ENCODE measurements around the gene DNLZ.
"Not testable (repeated sequence)": the region's sequence is repeated elsewhere in the genome, so short reads cannot be mapped to it uniquely, and the experiment has no call there.

Gene DNLZ

DNA sequence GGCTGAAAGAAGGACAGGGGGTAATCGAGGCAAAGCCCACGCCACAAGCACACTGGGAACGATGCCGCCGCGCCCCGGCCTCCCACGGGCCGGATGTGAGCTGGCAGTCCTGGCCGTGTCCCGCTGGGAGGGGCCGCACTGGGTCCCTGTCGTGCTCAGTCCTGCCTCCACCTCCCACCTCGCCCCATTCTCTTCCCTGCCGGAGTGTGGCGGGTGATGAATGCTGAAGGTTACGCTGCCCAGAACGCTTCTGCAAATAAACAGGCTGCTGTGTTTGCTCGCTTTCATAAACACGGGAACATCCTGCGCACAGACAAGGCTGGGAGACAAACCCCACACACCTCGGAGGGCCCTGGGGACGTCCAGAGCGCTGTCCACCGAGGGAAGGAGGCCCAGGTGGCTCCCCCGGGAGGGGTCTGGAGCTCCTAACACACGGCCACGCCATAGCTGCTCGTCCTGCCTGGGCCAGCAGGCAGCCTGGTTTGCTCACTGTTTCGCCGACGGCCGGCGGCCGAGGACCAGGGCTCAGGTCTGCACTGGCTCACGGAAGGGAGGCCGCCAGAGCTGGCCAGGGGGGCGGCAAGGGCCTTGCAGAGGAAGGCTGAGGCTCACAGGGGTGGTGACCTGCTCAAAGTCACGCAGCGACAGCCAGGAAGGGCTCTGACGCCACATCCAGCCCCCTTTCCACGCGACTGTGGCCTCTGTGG lies 2.3 kb downstream of the DNLZ start:
- DNase-seq (ENCODE audit: low read depth in 1 of 2, low spot score in 1 of 2) = no peak

DNA sequence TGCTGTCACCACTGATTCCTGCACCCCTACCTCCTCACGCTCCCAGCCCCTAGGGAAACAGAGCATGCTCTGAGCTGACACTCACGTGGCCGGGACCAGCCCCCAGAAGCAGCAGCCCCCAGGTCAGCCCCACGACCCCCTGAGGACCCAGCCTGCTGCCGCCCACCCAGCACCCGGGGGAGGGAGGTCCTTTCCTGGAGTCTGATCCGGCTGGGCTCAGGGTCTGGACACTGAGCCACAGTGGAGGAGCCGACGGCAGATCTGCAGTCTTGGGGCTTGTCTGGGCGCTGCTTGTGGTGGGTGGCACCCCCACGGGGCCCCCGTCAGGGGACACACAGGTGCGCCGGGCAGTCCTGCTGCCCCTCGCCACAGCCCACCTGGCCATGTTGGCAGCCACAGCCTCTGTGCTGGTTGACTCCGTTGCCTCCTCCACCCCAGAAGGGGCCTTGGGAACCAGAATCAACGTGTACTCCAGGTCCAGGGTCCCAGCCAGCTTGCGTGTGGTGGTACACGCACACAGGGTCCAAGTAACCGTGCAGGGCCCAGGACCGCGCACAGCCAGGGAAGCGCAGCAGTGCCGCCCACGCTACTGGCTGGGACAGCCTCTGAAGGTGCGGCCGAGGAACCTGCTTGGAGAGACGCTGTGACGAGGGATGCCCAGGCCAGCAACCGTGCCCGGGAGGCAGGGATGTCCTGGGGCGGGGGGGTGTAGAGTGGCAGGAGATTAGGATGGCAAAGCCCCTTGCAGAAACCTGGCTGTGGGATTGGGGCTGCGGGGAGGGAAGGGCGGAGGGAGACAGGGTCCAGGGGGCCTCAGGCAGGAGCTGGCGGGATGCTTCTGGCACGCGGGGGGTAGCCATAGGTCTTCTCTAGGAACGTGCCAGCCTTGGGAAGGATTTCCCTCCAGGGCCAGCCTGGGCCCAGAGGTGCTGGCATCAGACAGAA lies 3.5 kb downstream of the DNLZ start:
- DNase-seq (ENCODE audit: low read depth in 1 of 2, low spot score in 1 of 2) = no peak

DNA sequence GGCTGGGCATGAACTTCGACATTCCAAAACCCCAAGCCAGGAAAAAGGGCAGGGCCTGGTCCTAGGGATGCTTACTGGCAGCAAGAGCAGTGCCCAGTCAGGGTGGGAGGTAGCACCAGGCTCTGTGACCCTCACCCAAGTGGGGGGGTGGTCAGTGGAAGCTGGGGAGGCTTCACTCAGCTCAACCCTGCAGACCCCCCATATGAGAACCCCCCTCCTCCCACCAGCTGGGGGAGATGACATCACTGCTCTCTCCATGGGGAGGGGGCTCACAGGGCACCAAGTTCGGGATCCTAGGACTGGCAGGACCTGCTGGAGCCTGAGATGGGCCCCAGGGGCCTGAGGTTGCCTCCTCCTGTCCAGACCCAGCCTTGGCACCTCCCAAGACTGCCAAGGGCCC lies 4.7 kb downstream of the DNLZ start:
- no peak for DNase-seq (ENCODE audit: low read depth in 1 of 2, low spot score in 1 of 2)

DNA sequence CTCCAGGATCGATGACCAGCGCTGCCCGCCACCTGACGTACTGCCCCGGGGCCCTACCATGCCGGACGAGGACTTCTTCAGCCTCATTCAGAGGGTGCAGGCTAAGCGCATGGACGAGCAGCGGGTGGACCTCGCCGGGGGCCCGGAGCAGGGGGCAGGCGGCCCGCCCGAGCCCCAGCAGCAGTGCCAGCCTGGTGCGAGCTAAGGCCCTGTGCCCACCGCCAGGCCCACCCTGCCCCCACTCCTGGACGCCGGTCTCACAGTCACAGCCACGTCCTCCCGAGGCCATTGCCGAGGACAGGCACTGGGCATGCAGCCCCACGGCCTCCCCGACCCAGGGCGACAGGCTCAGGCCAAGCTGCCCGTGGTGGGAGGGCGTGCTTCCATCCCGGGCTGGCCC lies 5.5 kb downstream of the DNLZ start:
- DNase-seq (ENCODE audit: low read depth in 1 of 2, low spot score in 1 of 2) = no peak

DNA sequence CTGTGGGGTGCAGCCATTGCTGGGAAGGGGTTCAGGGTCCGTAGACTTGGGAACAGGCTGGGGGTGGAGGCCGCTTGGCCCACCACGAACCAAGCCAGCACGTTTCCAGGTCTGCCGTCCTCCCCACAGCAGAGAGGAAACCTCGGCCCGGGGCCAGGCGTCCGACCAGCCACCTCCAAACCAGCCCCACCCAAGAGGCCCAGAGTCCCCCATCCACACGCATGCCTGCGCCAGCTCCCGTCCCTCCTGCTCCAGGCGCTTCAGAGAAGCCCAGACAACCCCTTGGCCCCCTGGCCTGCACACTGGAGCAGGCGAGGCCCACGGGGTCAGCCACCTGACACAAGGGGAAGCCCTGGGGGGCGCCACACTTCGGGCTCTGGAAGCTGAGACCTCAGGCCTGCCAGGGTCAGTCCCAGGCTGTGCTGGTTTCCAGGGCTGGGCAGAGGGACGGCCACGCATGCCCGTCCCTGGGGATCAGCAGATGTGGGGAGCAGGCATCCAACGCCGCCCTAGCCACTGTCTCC lies 6.3 kb downstream of the DNLZ start:
- no peak for DNase-seq (ENCODE audit: low read depth in 1 of 2, low spot score in 1 of 2)

DNA sequence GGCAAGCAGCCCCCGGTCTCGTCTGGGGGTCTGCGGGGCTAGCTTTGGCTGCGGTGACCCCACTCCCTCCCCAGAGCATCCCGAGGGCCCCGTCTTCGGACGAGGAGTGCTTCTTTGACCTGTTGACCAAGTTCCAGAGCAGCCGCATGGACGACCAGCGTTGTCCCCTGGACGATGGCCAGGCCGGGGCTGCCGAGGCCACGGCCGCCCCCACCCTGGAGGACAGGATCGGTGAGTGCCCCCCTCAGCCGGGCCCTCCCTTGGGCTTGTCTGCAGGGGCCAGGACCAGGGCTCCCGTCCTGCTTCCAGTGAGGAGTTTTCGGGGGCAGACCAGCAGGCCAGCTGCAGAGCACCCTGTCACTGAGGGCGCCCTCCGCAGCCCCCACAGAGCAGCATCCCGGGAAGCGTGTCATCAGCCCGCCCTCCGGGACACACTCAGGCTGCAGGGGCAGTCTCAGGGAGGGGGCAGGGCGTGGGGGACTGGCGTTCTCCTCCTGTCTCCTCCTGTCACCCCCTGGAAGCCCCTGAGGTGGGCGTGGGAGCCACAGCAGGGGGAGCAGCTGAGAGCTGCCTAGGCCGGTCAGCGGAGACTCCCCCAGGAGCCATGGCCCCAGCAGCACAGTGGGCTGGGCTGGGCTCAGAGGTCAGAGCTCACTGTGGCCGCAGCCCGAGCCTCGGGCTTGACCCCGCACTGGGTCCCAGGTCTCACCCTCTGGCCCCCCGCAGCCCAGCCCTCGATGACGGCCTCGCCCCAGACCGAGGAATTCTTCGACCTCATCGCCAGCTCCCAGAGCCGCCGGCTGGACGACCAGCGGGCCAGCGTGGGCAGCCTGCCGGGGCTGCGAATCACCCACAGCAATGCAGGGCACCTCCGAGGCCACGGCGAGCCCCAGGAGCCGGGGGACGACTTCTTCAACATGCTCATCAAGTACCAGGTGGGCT lies 7.7 kb downstream of the DNLZ start:
- DNase-seq (ENCODE audit: low read depth in 1 of 2, low spot score in 1 of 2) = no peak

DNA sequence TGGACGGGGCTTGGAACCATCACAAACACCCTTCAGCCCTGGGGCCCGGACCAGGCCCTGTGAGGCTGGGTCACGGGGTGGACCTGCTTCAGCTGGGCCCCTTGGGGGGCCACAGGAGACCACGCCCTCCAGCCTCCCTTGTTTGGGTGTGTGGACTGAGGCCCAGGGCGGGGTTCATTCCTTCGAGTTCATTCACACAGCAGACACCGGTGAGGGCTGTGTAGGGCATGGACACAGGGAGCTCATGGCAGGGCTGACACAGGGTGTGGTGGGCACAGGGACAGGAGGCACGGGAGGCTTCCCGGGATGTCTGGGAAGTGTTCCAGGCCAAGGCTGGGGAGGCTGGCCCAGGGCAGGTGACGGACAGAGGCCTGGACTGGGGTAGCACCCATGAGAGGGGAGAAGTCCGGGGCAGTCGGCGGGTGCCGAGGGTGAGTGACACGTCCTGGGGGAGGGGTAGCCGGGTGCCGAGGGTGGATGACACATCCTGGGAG lies 8.9 kb downstream of the DNLZ start:
- no peak for DNase-seq (ENCODE audit: low read depth in 1 of 2, low spot score in 1 of 2)

DNA sequence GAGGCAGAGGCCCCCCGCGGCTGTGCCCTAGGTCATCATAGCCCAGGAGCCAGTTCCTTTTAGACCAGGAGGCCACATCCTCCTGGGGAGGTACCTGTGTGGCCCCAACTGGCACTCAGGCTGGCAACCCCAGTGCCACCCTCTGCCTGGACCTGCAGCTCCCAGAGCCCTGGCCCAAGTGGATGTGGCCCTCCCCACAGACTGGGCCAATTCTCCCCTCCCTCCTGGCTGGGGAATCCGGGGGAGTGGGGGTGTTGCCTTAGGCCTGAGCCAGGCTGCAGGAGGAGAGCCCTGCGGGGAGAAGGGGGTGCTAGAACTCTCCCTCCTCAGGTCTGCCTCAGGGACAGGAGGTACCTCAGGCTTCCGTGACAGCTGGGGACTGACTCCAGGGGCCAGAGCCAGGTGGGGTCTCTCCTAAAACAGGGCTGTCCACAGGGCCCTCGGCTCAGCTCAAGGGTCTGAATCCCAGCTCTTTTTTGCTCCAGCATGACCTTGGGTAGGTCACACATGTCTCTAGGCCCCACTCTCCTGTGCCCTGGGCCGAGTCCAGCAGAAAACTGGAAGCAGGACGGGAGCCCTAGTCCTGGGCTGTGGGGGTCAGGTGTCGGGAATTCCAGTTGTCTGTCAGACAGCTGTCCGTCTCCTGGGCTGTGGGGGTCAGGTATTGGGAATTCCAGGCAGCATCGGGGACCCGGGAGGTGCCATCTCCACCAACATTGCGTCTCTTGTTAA lies 9.6 kb downstream of the DNLZ start:
- DNase-seq (ENCODE audit: low read depth in 1 of 2, low spot score in 1 of 2) = no peak

DNA sequence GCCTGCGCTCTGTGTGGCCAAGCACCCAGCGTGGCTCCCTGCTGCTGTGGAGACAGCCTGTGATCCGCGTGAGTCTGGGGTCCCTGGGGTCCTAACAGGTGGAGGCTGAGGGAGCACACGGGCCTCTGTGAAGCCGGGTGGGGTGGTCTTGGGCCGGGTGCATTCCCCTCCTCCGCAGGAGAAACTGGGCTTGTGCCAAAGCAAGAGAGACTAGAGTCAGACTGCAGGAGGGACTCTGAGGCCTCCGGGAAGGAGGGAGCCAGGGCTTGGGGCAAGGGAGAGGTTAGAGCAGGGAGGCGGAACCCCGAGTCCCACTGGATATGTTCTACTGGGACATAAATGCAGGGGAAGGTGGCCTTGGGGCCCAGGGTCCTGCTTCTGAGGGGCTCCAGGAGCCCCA lies 10.5 kb downstream of the DNLZ start:
- no peak for DNase-seq (ENCODE audit: low read depth in 1 of 2, low spot score in 1 of 2)

DNA sequence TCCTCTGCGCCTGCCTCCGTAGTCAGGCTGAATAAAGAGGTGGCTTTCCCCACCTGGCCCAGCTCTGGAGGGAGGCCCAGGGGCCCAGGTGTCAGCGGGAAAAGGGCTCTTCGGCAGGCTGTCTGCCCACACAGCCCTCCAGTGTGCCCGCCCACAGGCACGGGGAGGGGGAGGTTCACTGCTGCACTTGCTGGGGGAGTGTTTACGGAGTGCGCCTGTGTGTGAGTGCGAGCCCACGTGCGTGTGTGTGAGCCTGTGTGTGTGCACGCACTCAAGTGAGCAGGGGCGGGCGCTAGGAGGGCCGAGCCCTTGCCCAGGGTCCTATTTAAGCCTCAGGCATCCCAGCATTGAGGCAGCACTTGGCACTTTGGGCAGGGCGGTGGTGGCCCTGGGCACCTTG lies 10.9 kb downstream of the DNLZ start:
- DNase-seq (ENCODE audit: low read depth in 1 of 2, low spot score in 1 of 2) = no peak

DNA sequence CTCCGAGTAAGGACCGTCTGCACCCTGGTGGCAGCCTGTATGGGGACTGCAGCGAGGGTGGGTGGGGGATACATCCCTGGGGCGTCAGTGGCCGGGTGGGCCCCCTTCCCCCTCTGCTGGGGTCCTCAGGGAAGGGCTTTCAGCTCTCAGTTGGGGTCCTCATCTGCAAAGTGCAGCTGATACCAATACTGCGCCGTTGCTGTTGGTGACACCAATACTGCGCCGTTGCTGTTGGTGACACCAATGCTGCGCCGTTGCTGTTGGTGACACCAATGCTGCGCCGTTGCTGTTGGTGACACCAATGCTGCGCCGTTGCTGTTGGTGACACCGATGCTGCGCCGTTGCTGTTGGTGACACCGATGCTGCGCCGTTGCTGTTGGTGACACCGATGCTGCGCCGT lies 11.7 kb downstream of the DNLZ start:
- not testable (repeated sequence) for DNase-seq (ENCODE audit: low read depth in 1 of 2, low spot score in 1 of 2)

DNA sequence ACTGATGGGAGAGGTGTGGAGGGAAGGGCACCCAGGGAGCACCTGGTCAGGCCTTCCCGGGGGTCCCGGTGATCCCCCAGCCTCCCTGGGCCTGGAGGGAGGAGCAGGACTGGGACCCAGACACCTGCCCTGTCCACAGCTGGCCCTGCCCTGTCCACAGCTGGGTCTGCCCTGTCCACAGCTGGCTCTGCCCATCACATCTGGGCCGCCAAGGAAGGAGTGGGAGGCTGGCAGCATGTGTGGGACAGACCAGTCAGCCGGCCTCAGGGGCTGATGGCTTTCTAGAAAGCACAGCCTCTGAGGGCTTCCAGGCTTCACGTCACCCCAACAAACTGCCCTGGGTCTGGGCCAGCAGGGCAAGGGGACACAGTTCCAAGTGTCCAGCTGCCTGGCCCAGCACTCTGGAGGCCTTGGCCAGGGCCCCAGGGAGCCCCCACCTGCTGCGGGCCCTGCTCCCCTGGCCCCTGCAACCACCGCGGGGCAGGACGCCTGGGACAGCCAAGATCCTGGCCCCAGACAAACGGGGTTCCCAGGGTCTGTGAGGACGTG lies 12.2 kb downstream of the DNLZ start:
- no peak for DNase-seq (ENCODE audit: low read depth in 1 of 2, low spot score in 1 of 2)

DNA sequence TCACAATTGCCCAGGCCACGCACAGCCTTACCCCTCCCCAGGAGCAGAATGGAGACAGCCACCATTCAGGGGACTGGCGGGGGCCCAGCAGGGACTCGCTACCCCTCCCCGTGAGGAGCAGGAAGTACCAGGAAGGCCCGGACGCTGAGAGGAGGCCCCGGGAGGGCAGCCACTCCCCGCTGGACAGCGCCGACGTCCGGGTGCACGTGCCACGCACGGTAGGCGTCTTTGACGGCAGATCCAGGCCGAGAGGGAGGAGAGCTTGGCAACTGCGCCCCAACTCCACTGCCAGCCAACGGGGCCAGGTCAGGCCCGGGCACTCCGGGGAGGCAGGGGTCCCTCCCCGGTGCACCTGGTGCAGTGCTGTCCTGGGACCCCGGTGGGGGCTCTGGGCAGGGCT lies 14.0 kb downstream of the DNLZ start:
- no peak for DNase-seq (ENCODE audit: low read depth in 1 of 2, low spot score in 1 of 2)

DNA sequence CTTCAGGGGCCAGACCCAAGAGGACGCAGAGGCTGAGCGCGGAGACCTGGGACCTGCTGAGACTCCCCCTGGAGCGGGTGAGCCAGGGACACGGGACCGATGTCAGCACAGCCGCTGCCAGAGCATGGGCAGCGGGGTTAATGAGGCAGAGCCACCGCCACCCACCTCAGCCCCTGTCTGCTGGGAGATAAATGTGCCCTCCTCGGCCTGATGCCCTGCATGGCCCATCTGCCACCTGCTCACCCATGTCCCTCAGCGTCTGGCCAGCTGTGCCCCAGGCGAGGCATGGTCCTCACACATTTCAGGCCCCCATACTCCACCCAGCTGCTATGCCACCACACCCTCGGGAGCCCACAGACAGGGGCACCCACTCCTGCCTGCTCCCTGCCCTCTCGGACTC lies 14.9 kb downstream of the DNLZ start:
- no peak for DNase-seq (ENCODE audit: low read depth in 1 of 2, low spot score in 1 of 2)

DNA sequence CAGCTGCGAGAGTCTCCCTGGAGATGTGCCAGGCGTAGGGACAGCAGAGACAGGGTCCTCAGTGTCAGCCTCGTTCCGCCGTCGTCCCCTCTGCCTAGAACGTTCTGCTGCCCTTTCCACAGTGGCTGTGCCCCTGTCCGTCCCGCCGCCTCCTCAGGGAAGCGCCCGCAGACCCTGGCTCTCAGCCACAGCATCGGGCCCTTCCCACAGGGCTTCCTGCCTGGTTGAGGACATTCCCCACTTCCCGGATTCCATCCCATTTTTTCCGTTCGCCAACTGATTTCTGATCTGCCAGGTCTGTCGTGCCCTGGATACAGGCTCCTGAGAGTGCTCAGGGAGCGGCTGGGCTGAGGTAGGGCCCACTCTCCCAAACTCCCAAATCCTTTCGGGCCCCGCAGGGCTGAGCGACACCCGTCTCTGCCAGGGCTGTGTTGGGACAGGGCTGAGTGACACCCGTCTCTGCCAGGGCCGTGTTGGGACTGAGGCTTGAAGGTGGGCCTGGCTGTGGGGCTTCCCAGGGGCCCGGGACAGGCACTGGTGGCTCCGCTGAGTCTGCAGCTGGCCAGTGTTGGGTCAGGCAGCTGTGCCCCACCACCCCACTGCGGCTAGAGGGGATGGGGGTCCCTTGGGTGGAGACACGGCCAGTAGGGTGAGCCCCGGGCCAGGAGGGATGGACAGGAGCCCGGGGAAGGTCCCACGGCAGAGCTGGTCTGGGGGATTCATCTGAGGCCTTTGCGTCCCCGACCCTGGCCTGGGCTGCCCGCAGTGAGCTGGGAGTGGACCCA lies 15.9 kb downstream of the DNLZ start:
- no peak for DNase-seq (ENCODE audit: low read depth in 1 of 2, low spot score in 1 of 2)

DNA sequence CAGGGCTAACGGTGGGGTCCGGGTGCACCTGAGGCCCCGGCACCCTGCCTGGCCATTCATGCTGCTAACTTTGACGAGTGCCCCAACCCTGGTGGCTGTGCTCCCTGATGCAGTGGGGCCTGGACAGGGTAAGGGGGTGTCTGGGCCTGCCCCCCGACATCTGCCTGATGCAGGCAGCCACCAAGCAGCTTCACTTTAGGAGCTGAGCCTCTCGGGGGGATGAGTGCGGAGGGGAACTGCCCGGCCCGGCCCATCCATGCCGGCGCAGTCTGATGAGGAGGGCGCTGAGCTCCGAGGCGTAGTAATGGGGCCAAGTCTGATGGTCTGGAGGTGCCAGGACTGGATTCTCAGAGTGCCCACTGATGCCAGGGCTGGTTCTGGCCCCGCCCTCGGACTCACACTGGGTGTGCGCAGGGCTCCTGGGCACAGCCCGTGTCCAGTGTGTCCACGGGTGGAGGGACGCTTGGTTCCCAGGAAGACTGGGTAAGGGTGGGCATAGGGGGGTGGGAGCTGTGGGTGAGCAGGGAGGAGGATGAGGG lies 16.5 kb downstream of the DNLZ start:
- DNase-seq (ENCODE audit: low read depth in 1 of 2, low spot score in 1 of 2) = no peak

DNA sequence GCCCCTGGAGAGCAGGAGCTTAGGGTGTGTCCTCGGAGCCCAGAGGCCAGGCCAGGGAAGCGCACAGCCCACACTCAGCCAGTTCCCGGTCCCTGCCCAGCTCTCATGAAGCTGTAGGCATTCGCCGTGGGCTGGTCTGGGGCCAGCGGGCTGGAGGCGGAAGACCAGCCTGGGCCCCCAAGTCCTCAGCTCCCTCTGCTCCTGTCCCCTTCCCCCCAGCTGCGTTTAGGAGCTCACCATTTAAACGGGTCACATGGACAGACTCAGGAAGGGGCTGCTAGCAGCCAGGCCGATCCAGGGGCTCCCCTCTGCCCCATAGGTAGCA lies 17.4 kb downstream of the DNLZ start:
- DNase-seq (ENCODE audit: low read depth in 1 of 2, low spot score in 1 of 2) = no peak

DNA sequence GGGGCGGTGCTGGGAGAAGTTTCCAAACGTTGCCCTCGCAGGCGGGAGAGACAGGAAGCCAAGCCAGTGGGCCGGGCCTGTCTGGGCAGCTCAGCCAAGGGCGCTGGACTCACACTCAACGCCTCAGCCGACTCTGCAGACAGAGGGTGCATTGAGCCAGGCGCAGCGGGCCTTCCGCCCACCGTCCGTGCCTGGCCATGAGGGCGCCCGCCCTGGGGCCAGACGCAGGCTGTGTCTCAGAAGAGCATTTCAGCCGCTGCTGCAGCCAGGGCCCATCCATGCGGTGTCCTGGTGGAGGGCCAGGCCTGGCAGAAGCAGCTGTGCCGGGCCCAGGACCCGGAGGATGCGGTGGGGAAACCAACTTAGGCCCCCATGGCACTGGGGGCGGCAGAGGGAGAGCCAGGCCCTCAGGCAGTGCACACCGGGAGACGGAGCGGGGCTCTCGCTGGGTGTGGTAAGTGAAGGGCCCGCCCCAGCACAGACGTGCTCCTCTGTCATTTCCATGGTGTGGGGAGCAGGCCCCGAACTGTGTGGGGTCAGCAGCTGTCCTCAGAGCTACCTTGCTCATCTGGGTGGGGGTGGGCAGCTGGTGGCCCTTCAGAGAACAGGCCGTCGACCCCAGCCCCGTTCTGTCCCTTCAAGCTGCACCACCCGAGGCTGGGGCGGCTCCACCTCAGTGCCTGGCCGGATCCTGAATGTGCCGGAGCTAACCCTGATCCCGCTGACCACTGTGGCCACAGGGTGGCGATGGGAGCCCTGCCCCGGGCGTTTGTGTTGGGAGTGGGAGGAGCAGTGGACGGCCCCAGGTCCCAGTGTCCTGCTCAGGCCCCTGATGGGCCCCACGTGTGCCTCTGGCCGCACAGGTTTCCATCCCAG lies 18.0 kb downstream of the DNLZ start:
- no peak for DNase-seq (ENCODE audit: low read depth in 1 of 2, low spot score in 1 of 2)

Measured in activated CD4-positive, alpha-beta T cell treated with anti-CD3 and anti-CD28 coated beads, Interleukin-2, amount 50 U/mL, for 24 hours (primary cell).